Progenitor cell of endocrine pancreas (in vitro differentiated cells): ENCODE results near the gene IFNW1. TPM values are rescaled to one million over a fixed set of nuclear protein-coding genes. Genes with fewer than 3 reads are reported as not detected.
"Not testable (repeated sequence)": the region's sequence is repeated elsewhere in the genome, so short reads cannot be mapped to it uniquely, and the experiment has no call there.

ENCODE experiments used
- DNase-seq: peaks from one replicate; pipeline ENCODE4 v3.0.0; 2021; ENCODE audit warnings: low spot score; ENCODE audit not compliant: unreplicated experiment
- H3K27ac Mint-ChIP-seq: 2 replicates; pipeline ENCODE4 v1.8.0; 2021; ENCODE audit warnings: mild to moderate bottlenecking, moderate library complexity, mixed read lengths
- H3K27me3 Mint-ChIP-seq: 2 replicates; pipeline ENCODE4 v1.8.0; 2021; ENCODE audit warnings: mixed read lengths
- H3K36me3 Mint-ChIP-seq: 2 replicates; pipeline ENCODE4 v1.8.0; 2022; ENCODE audit warnings: mixed read lengths; ENCODE audit not compliant: insufficient read depth
- H3K4me1 Mint-ChIP-seq: 2 replicates; pipeline ENCODE4 v1.8.0; 2021; ENCODE audit warnings: low read depth, mixed read lengths
- H3K4me3 Mint-ChIP-seq: 2 replicates; pipeline ENCODE4 v1.8.0; 2021; ENCODE audit warnings: low read depth, mild to moderate bottlenecking, moderate library complexity, mixed read lengths
- H3K9me3 Mint-ChIP-seq: 2 replicates; pipeline ENCODE4 v1.8.0; 2021; ENCODE audit warnings: low read depth, mixed read lengths
- total RNA-seq: library from RNA; stranded (reverse); gene quantifications from 2 replicates; pipeline ENCODE4 v1.2.1, GENCODE V29; 2021
- TF ChIP-seq, protein P1 (sequence below): fragments of 200-600 bp; sonication (generic); IDR thresholded peaks from one replicate; pipeline ENCODE4 v1.5.0; 2021; ENCODE audit warnings: antibody characterized with exemption, mild to moderate bottlenecking; ENCODE audit not compliant: unreplicated experiment

IFNW1 gene
- total RNA-seq, 1 donor from 2014 or later: not detected

DNA sequence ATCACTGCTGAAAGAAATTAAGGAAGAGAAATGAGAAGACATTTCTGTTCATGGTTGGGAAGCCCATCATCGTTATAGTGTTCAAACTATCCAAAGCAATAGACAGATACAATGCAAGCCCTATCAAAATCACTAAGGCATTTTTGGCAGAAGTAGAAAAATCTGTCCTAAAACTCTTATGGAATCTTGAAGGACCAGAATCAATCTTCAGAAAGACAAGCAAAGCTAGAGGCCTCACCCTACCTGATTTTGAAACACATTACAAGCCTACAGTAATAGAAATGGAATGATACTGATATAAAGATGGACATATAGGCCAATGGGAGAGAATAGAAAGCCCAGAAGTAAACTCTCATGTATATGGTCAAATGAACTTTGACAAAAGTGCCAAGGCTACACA lies 29.7 kb upstream of the IFNW1 start:
- H3K4me3 Mint-ChIP-seq: no peak overlapping the region
- H3K27ac Mint-ChIP-seq: no peak overlapping the region
- no peaks in the 10 kb centered on the region for H3K4me1 Mint-ChIP-seq
- peaks cover 9% of the 10 kb centered on the region for H3K27me3 Mint-ChIP-seq
- no peaks in the 10 kb centered on the region for H3K9me3 Mint-ChIP-seq
- TF ChIP-seq, protein P1, sequence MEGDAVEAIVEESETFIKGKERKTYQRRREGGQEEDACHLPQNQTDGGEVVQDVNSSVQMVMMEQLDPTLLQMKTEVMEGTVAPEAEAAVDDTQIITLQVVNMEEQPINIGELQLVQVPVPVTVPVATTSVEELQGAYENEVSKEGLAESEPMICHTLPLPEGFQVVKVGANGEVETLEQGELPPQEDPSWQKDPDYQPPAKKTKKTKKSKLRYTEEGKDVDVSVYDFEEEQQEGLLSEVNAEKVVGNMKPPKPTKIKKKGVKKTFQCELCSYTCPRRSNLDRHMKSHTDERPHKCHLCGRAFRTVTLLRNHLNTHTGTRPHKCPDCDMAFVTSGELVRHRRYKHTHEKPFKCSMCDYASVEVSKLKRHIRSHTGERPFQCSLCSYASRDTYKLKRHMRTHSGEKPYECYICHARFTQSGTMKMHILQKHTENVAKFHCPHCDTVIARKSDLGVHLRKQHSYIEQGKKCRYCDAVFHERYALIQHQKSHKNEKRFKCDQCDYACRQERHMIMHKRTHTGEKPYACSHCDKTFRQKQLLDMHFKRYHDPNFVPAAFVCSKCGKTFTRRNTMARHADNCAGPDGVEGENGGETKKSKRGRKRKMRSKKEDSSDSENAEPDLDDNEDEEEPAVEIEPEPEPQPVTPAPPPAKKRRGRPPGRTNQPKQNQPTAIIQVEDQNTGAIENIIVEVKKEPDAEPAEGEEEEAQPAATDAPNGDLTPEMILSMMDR: no peak
- H3K36me3 Mint-ChIP-seq: no peaks in the 10 kb centered on the region
- no peak for DNase-seq

DNA sequence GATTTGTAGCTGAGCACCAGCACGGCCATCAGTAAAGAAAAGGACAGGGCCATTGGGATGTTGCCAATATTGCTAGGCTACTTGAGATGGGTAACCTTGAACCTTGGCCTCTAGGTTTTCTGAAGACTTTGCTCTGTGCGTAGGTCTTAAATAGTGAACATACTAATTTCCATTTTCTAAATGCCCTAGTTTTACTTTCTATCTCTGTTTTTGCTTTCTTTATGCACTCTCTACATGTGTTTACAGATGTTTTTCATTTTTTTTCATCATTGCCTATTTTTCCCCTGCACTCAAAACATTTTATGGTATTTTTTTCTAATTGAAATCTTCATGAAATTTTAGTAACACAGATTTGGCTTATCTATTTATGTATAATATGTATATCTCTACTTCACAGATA lies 24.9 kb upstream of the IFNW1 start, which contains the start of gene IFNA21:
IFNA21 (minus strand) TSS at position 101 of the 400 bp plus-strand sequence; CDS start at position 53, 48 bp downstream.
- H3K4me3 Mint-ChIP-seq: not testable (repeated sequence)

DNA sequence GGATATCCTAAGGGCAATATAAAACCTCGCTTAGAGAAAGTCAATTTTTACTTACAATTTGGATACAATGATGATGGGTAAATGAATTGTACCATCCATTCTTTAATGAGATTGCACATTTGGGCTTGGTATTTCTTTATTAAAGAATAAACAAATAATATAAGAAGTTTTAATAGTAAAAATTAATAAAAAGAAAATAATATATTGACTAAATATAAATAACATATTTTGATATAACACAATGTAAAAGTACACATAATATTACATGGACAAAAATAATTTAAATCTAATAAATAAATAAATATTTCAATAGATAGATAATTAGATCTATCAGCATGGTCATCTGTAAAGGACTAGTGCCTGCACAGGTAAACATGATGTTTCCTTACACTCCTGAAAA lies 23.9 kb upstream of the IFNW1 start:
- Mint-ChIP-seq H3K4me3 (no peak overlapping the region), H3K27me3 (no peaks in the 10 kb centered on the region), H3K4me1 (no peaks in the 10 kb centered on the region), H3K9me3 (peaks cover 15% of the 10 kb centered on the region), H3K27ac (no peak overlapping the region), H3K36me3 (peaks cover 2% of the 10 kb centered on the region)
- DNase-seq: no peak
- TF ChIP-seq, protein P1: no peak

More for the DNA sequence above, 24.9 kb upstream of the IFNW1 start, which contains the start of gene IFNA21:
- H3K27me3 Mint-ChIP-seq, H3K4me1 Mint-ChIP-seq, H3K36me3 Mint-ChIP-seq, DNase-seq, H3K9me3 Mint-ChIP-seq, H3K27ac Mint-ChIP-seq: not testable (repeated sequence)

DNA sequence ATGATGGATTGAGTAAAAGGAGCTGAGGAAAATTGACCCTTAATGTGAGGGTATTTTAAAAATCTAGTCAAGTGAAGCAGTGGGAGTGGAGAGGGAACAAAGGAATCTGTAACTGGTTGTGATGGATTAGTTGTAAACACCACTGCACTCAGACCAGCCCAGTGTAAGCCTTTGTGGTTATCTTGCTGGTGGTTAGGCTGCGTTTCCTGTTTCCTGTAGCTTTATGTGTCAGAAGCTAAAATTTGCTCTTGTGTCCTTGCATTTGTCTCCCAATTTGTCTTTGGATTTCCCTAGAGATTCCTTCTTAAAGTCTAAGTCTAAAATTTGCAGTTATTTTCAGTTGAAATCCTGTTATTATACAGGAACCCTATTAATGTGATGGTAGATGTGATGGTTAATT lies 18.5 kb upstream of the IFNW1 start:
- Mint-ChIP-seq H3K4me3 (no peak overlapping the region), H3K27me3 (no peaks in the 10 kb centered on the region), H3K9me3 (peaks cover 21% of the 10 kb centered on the region), H3K27ac (no peak overlapping the region), H3K4me1 (peaks cover 2% of the 10 kb centered on the region), H3K36me3 (peaks cover 2% of the 10 kb centered on the region)
- DNase-seq: no peak
- TF ChIP-seq, protein P1: no peak

DNA sequence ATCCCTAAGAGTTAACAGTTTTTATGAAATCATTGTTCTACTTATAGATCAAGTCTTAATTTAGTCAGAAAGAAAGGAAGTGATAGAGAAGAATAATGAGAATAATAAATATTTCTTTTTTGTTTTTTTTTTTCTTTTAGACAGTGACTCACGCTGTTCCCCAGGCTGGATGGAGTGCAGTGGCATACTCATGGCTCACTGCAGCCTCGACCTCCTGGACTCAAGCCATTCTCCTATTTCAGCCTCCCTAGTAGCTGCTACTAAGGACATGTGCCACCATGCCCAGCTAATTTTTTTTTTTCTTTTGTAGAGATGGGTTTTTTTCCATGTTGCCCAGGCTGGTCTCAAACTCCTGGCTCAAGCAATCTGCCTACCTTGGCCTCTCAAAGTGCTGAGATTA lies 13.9 kb upstream of the IFNW1 start:
- no peak overlapping the region for H3K27ac Mint-ChIP-seq
- peaks cover 6% of the 10 kb centered on the region for H3K9me3 Mint-ChIP-seq
- TF ChIP-seq, protein P1: no peak
- DNase-seq: no peak
- H3K4me1 Mint-ChIP-seq: peaks cover 3% of the 10 kb centered on the region
- H3K36me3 Mint-ChIP-seq: no peaks in the 10 kb centered on the region
- H3K4me3 Mint-ChIP-seq: no peak overlapping the region
- no peaks in the 10 kb centered on the region for H3K27me3 Mint-ChIP-seq

DNA sequence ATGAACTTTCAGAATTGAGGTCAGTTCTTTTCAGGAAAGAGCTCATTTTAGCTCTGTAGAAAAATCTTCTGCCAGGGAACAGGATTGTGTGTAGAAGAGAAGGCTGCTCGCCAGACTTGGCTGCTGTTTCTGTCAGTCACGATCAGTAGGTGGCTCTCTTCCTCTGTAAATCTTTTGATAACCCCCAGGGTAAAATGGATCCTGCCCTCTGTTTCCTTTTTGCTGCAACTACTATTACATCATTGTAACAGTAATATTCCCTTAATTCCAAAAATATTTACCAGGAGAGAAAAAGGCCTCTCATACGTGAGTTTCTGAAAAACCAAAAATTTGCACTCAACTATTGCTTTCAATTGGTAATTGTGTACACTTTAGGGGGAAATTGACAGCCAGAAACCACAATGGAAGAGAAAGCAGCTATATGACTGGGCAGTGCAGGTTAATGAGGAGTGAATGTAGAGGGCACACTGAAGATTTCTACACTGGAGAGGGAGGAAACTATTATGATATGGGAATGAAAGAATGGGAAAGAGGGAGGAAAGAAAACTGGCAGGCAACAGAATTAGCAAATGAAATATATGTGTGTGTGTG lies 12.5 kb upstream of the IFNW1 start:
- Mint-ChIP-seq H3K4me3 (no peak overlapping the region), H3K27ac (no peak overlapping the region)

More for the DNA sequence above, 12.5 kb upstream of the IFNW1 start:
- peaks cover 1% of the 10 kb centered on the region for H3K4me1 Mint-ChIP-seq
- no peak for DNase-seq
- H3K9me3 Mint-ChIP-seq: no peaks in the 10 kb centered on the region
- no peaks in the 10 kb centered on the region for H3K36me3 Mint-ChIP-seq
- H3K27me3 Mint-ChIP-seq: no peaks in the 10 kb centered on the region
- TF ChIP-seq, protein P1: peak; percentile 27
